ENCODE results near the gene MOXD1. TPM values are rescaled to one million over a fixed set of nuclear protein-coding genes. Genes with fewer than 3 reads are reported as not detected.

MOXD1 gene
- total and polyA plus RNA-seq, 2 of the 8 experiments (the other 6 are each of a cell fraction or from before 2014, with no cell fraction given), result 1.6 to 3.5 TPM

DNA sequence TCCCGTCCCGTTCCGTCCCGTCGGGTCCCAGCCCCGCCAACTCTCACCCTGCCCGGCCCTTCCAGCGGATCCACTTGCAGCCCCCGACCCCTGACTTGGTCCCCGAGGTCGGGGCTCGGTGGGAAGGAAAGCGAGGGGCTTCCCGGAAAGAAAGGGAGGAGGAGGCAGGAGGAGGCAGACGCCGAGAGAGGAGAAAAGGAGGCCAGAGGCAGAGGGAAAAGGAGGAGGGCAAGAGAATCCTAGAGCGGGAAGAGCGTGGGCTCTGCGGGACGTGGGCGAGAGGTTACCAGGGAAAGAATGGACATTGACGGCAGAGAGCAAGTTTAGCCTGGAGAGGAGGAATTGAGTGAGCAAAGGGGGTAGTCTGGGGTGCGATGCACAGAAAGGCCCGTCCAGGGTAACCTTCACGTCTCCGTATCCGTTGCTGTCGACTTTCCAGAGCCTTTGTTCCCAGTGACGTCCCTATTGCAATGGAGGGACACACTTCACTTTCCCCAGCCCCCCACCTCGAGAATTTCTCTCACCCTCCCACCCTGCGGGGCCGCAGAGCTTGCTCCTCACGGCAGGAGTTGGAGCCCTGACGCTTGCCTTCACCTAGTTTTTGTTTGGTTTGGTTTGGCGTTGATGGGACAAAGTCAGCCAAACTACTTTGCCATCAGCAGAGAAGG lies 477 bp upstream of the MOXD1 start (continued):
- TF ChIP-seq TAF7 (optimal IDR thresholded peaks at IDR 0.05; ENCODE audit: borderline replicate concordance, low read depth, low read length), result no peak
- peak; percentile 27; the same call in 1 of the 2 replicates for TF ChIP-seq POLR2AphosphoS5 (IDR thresholded peaks at IDR 0.05; ENCODE audit: low read depth, low read length)
- no peak for TF ChIP-seq BACH1 (IDR thresholded peaks at IDR 0.05; ENCODE audit: low read length)
- TF ChIP-seq, protein P1, sequence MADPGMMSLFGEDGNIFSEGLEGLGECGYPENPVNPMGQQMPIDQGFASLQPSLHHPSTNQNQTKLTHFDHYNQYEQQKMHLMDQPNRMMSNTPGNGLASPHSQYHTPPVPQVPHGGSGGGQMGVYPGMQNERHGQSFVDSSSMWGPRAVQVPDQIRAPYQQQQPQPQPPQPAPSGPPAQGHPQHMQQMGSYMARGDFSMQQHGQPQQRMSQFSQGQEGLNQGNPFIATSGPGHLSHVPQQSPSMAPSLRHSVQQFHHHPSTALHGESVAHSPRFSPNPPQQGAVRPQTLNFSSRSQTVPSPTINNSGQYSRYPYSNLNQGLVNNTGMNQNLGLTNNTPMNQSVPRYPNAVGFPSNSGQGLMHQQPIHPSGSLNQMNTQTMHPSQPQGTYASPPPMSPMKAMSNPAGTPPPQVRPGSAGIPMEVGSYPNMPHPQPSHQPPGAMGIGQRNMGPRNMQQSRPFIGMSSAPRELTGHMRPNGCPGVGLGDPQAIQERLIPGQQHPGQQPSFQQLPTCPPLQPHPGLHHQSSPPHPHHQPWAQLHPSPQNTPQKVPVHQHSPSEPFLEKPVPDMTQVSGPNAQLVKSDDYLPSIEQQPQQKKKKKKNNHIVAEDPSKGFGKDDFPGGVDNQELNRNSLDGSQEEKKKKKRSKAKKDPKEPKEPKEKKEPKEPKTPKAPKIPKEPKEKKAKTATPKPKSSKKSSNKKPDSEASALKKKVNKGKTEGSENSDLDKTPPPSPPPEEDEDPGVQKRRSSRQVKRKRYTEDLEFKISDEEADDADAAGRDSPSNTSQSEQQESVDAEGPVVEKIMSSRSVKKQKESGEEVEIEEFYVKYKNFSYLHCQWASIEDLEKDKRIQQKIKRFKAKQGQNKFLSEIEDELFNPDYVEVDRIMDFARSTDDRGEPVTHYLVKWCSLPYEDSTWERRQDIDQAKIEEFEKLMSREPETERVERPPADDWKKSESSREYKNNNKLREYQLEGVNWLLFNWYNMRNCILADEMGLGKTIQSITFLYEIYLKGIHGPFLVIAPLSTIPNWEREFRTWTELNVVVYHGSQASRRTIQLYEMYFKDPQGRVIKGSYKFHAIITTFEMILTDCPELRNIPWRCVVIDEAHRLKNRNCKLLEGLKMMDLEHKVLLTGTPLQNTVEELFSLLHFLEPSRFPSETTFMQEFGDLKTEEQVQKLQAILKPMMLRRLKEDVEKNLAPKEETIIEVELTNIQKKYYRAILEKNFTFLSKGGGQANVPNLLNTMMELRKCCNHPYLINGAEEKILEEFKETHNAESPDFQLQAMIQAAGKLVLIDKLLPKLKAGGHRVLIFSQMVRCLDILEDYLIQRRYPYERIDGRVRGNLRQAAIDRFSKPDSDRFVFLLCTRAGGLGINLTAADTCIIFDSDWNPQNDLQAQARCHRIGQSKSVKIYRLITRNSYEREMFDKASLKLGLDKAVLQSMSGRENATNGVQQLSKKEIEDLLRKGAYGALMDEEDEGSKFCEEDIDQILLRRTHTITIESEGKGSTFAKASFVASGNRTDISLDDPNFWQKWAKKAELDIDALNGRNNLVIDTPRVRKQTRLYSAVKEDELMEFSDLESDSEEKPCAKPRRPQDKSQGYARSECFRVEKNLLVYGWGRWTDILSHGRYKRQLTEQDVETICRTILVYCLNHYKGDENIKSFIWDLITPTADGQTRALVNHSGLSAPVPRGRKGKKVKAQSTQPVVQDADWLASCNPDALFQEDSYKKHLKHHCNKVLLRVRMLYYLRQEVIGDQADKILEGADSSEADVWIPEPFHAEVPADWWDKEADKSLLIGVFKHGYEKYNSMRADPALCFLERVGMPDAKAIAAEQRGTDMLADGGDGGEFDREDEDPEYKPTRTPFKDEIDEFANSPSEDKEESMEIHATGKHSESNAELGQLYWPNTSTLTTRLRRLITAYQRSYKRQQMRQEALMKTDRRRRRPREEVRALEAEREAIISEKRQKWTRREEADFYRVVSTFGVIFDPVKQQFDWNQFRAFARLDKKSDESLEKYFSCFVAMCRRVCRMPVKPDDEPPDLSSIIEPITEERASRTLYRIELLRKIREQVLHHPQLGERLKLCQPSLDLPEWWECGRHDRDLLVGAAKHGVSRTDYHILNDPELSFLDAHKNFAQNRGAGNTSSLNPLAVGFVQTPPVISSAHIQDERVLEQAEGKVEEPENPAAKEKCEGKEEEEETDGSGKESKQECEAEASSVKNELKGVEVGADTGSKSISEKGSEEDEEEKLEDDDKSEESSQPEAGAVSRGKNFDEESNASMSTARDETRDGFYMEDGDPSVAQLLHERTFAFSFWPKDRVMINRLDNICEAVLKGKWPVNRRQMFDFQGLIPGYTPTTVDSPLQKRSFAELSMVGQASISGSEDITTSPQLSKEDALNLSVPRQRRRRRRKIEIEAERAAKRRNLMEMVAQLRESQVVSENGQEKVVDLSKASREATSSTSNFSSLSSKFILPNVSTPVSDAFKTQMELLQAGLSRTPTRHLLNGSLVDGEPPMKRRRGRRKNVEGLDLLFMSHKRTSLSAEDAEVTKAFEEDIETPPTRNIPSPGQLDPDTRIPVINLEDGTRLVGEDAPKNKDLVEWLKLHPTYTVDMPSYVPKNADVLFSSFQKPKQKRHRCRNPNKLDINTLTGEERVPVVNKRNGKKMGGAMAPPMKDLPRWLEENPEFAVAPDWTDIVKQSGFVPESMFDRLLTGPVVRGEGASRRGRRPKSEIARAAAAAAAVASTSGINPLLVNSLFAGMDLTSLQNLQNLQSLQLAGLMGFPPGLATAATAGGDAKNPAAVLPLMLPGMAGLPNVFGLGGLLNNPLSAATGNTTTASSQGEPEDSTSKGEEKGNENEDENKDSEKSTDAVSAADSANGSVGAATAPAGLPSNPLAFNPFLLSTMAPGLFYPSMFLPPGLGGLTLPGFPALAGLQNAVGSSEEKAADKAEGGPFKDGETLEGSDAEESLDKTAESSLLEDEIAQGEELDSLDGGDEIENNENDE (IDR thresholded peaks at IDR 0.05; ENCODE audit: insufficient replicate concordance, low read length), result no peak
- peak; percentile 20 for TF ChIP-seq KDM4A (IDR thresholded peaks at IDR 0.05; ENCODE audit: low read depth, low read length, severe bottlenecking)
